GM23248 (cell line): ENCODE measurements around the gene HSD11B1. TPM values are rescaled to one million over a fixed set of nuclear protein-coding genes. Genes with fewer than 3 reads are reported as not detected.

Experiments
- DNase-seq: peaks from one replicate; pipeline ENCODE4 v3.0.0-alpha.2; 2015
- H2AFZ ChIP-seq: fragments of 200-600 bp; sonication (generic); 2 replicates; pipeline ENCODE4 v1.6.1; 2016; ENCODE audit warnings: antibody characterized with exemption
- H3F3A ChIP-seq: fragments of 200-600 bp; sonication (generic); 2 replicates; pipeline ENCODE4 v1.6.1; 2016; ENCODE audit warnings: mild to moderate bottlenecking, antibody characterized with exemption, mixed run types; ENCODE audit not compliant: insufficient read depth
- H3K27ac ChIP-seq: fragments of 200-600 bp; sonication (generic); 2 replicates; pipeline ENCODE4 v1.5.1; 2016; ENCODE audit warnings: mild to moderate bottlenecking
- H3K27me3 ChIP-seq: fragments of 200-600 bp; sonication (generic); replicated peaks from 2 replicates; pipeline ENCODE4 v1.6.1; 2016; ENCODE audit warnings: mild to moderate bottlenecking; ENCODE audit not compliant: insufficient read depth
- H3K36me3 ChIP-seq: fragments of 200-600 bp; sonication (generic); 2 replicates; pipeline ENCODE4 v1.6.1; 2016; ENCODE audit warnings: low read depth, mild to moderate bottlenecking
- H3K4me1 ChIP-seq: fragments of 200-600 bp; sonication (generic); 2 replicates; pipeline ENCODE4 v1.6.1; 2016; ENCODE audit warnings: mild to moderate bottlenecking; ENCODE audit not compliant: insufficient read depth
- H3K4me2 ChIP-seq: fragments of 200-600 bp; sonication (generic); one replicate; pipeline ENCODE4 v1.6.1; 2016; ENCODE audit warnings: mild to moderate bottlenecking; ENCODE audit not compliant: unreplicated experiment
- H3K4me3 ChIP-seq: fragments of 200-600 bp; sonication (generic); 2 replicates; pipeline ENCODE4 v1.5.1; 2016; ENCODE audit warnings: mild to moderate bottlenecking
- H3K79me2 ChIP-seq: fragments of 200-600 bp; sonication (generic); 2 replicates; pipeline ENCODE4 v1.6.1; 2016; ENCODE audit warnings: mild to moderate bottlenecking; ENCODE audit not compliant: insufficient read depth
- H3K9ac ChIP-seq: fragments of 200-600 bp; sonication (generic); 2 replicates; pipeline ENCODE4 v1.6.1; 2016; ENCODE audit warnings: mild to moderate bottlenecking
- H3K9me2 ChIP-seq: fragments of 200-600 bp; sonication (generic); 2 replicates; pipeline ENCODE4 v1.6.1; 2016; ENCODE audit warnings: mixed run types, mild to moderate bottlenecking, moderate library complexity; ENCODE audit not compliant: insufficient read depth
- H3K9me3 ChIP-seq: fragments of 200-600 bp; sonication (generic); one replicate; pipeline ENCODE4 v1.6.1; 2017; ENCODE audit warnings: low read depth
- H4K20me1 ChIP-seq: fragments of 200-600 bp; sonication (generic); 2 replicates; pipeline ENCODE4 v1.6.0; 2016; ENCODE audit not compliant: insufficient read depth
- EZH2 ChIP-seq: fragments of 200-600 bp; sonication (generic); IDR thresholded peaks from 2 replicates; pipeline ENCODE4 v1.6.1; 2018; ENCODE audit warnings: antibody characterized with exemption, mild to moderate bottlenecking; ENCODE audit not compliant: insufficient read depth, poor library complexity, severe bottlenecking
- EZH2phosphoT487 ChIP-seq: fragments of 200-600 bp; sonication (generic); IDR thresholded peaks from 2 replicates; pipeline ENCODE4 v1.6.1; 2018; ENCODE audit warnings: antibody characterized with exemption, moderate library complexity, mild to moderate bottlenecking, low read depth; ENCODE audit not compliant: insufficient read depth
- WGBS, 2 experiments: methylation state at CpG; one replicate each; pipeline ENCODE4 v1.1.6; 2015 to 2017; ENCODE audit warnings: low lambda C conversion rate in 2 of 2, low coverage in 1 of 2; ENCODE audit errors: missing lambda C conversion rate in 2 of 2; 5-methylcytosine and 5-hydroxymethylcytosine counted together
- in situ Hi-C: fragments of 300-500 bp; cut with MboI; formaldehyde crosslinking; loops from 2 replicates; pipeline ENCODE4 v1.15.0; 2020
- polyA plus RNA-seq: library from polyadenylated mRNA; unstranded; fragments of >200 nt; fragmentation: Nextera tagmentation; extraction: Ambion mirVana; gene quantifications from 2 replicates; pipeline ENCODE4 v1.2.1, GENCODE V29; 2016
- total RNA-seq: library from RNA; depleted of rRNA; stranded (reverse); fragments of >200 nt; shearing (Covaris generic); gene quantifications from 2 replicates; pipeline ENCODE4 v1.2.3, GENCODE V29; 2014

Gene HSD11B1
- total and polyA plus RNA-seq, 2 experiments from 2014 or later = 0.54 to 1.0 TPM

DNA sequence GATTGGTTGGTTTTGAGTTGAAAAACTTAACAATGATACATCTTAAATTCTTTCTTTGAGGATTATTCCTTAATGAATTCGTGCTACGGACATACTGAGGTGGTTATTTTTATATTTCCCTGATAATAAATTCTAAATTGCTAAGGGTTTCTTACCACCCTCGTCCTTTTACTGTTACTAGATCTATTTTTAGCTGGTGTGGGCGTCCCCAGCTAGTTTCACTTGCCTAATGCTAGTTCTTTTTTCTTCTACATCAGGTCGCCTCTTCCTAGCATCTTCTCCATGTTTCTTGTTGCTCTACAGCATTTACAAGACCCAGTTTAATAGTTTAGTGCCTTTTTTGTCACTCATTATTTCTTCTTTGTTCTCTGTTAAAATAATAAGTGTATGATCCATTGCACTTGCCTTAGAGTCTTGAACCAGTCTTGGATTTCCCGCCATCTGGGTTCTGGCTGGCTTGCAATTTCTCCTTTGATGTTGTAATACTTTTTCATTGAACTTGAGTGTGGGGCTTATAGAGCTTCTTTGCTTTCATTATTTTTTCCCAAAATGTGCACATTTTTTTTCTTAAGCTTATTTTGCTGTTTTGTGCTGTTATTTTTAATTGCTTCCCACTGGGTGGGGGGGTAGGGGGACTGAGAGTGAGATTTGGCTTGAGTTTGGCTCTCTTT lies 677 bp upstream of the HSD11B1 start:
- TF ChIP-seq EZH2phosphoT487 (no peak), EZH2 (no peak)
- H3F3A ChIP-seq = peaks cover 6% of the 10 kb centered on the region; the same call in 1 of the 2 replicates
- no peaks in the 10 kb centered on the region for H3K36me3 ChIP-seq
- no peaks in the 10 kb centered on the region; the same call in 1 of the 2 replicates for H3K27me3 ChIP-seq
- H3K9ac ChIP-seq = no peak overlapping the region
- no peak overlapping the region for H3K4me3 ChIP-seq
- no peaks in the 10 kb centered on the region for H3K9me2 ChIP-seq
- WGBS, 2 experiments = 64 to 66% methylated on average over 6 of the region's 6 CpGs
- H3K9me3 ChIP-seq = no peaks in the 10 kb centered on the region
- no peaks in the 10 kb centered on the region for H4K20me1 ChIP-seq
- no peak overlapping the region for H2AFZ ChIP-seq
- peaks cover 14% of the 10 kb centered on the region for H3K4me1 ChIP-seq
- no peak overlapping the region for H3K4me2 ChIP-seq
- DNase-seq = no peak
- in situ Hi-C loops = no loop called here
- no peaks in the 10 kb centered on the region for H3K79me2 ChIP-seq
- no peak overlapping the region for H3K27ac ChIP-seq

DNA sequence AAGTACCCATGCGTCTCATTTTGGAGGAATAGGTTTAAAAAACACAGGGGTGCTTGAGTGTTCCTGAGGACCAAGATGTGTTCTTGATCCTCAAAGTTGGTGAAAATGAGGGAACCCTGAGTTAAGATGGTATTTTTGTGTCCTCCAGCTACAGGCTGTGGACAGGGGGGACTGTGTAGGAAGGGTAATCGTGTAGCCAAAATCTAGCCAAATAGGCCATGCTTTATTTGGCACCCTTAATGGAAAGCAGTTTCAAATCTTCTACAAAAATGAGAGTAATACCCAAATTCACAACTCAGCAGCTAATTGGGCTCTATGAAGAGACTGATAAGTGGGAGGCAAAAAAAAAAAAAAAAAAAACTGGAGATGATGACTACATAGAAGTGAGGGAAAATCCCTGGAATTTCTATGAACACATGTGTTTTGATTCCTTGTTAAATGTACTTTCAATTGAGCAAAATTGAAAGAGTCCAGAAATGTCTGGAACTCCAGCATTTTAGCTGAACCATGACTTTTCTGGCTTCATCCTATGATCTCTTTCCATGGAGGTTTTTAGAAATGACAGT lies 470 bp downstream of the HSD11B1 start:
- Histone ChIP-seq H3K79me2 (no peaks in the 10 kb centered on the region), H3K27me3 (no peaks in the 10 kb centered on the region; the same call in 1 of the 2 replicates), H3K4me3 (no peak overlapping the region), H3K4me2 (no peak overlapping the region), H3K27ac (0 out of 2 replicates have a peak overlapping the region, but pooled peaks have one; percentile 28), H2AFZ (no peak overlapping the region), H3K4me1 (peaks cover 14% of the 10 kb centered on the region), H4K20me1 (no peaks in the 10 kb centered on the region), H3K36me3 (no peaks in the 10 kb centered on the region), H3K9ac (no peak overlapping the region), H3F3A (peaks cover 6% of the 10 kb centered on the region; the same call in 1 of the 2 replicates), H3K9me2 (no peaks in the 10 kb centered on the region), H3K9me3 (no peaks in the 10 kb centered on the region)
- no peak for DNase-seq
- 42 to 46% methylated on average over 2 of the region's 2 CpGs for WGBS, 2 experiments
- no peak for TF ChIP-seq EZH2
- TF ChIP-seq EZH2phosphoT487 = no peak
- in situ Hi-C loops = no loop called here

DNA sequence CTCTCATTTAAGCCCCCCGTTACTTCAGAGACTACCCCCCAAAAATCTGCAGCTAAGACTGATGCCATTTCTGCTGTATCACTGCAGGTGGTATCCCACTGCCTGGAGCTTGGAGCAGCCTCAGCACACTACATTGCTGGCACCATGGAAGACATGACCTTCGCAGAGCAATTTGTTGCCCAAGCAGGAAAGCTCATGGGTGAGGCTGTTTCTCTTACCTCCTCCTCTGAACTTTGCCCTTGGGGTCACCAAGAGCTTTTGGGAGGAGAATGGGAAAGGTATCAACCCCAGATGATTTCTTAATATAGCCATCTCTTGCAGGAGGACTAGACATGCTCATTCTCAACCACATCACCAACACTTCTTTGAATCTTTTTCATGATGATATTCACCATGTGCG lies 2.0 kb downstream of the HSD11B1 start:
- 85 to 89% methylated on average over 3 of the region's 3 CpGs for WGBS, 2 experiments
- H3K9ac ChIP-seq = no peak overlapping the region
- H3K9me3 ChIP-seq = no peaks in the 10 kb centered on the region
- no peaks in the 10 kb centered on the region for H3K36me3 ChIP-seq
- in situ Hi-C loops = no loop called here
- no peak for DNase-seq
- TF ChIP-seq EZH2 (no peak), EZH2phosphoT487 (no peak)
- H2AFZ ChIP-seq = no peak overlapping the region
- no peaks in the 10 kb centered on the region for H3K9me2 ChIP-seq
- H3K4me3 ChIP-seq = no peak overlapping the region
- no peak overlapping the region for H3K27ac ChIP-seq
- no peaks in the 10 kb centered on the region for H4K20me1 ChIP-seq
- peaks cover 6% of the 10 kb centered on the region; the same call in 1 of the 2 replicates for H3F3A ChIP-seq
- no peak overlapping the region for H3K4me2 ChIP-seq
- no peaks in the 10 kb centered on the region for H3K79me2 ChIP-seq
- H3K4me1 ChIP-seq = peaks cover 14% of the 10 kb centered on the region
- H3K27me3 ChIP-seq = no peaks in the 10 kb centered on the region

DNA sequence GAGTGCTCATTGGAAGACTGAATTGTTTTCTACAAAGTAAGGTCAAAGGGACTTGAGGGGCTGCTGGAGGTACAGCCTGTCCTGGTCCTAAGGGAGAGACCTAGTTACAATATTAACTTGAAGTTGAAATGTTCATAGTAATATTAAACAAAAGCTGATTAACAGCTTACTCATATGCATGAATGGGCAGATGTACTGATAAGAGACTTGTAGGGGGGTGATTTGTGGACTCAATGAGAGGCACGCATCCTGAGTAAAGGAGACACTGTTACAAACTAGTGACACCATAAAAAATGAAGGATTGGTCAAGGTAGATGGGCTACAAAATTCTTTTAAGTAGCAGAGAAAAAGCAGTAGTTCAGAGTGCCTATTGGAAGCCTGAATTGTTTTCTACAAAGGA lies 2.7 kb downstream of the HSD11B1 start:
- no peaks in the 10 kb centered on the region for H3K9me3 ChIP-seq
- H2AFZ ChIP-seq = no peak overlapping the region
- in situ Hi-C loops = no loop called here
- no peak overlapping the region for H3K4me3 ChIP-seq
- no peaks in the 10 kb centered on the region for H3K79me2 ChIP-seq
- no peak overlapping the region for H3K27ac ChIP-seq
- H3K4me1 ChIP-seq = peaks cover 14% of the 10 kb centered on the region
- no peaks in the 10 kb centered on the region for H3K9me2 ChIP-seq
- no peak for TF ChIP-seq EZH2
- no peak for TF ChIP-seq EZH2phosphoT487
- peak; percentile 32 for DNase-seq
- H3K36me3 ChIP-seq = no peaks in the 10 kb centered on the region
- H3K4me2 ChIP-seq = no peak overlapping the region
- H4K20me1 ChIP-seq = no peaks in the 10 kb centered on the region
- H3K27me3 ChIP-seq = no peaks in the 10 kb centered on the region
- WGBS, 2 experiments = 77 to 78% methylated on average over 1 of the region's 1 CpG
- no peak overlapping the region for H3K9ac ChIP-seq
- peaks cover 6% of the 10 kb centered on the region; the same call in 1 of the 2 replicates for H3F3A ChIP-seq
